Measurements from ENCODE around the gene ZSWIM6.

The ZSWIM6 gene

DNA sequence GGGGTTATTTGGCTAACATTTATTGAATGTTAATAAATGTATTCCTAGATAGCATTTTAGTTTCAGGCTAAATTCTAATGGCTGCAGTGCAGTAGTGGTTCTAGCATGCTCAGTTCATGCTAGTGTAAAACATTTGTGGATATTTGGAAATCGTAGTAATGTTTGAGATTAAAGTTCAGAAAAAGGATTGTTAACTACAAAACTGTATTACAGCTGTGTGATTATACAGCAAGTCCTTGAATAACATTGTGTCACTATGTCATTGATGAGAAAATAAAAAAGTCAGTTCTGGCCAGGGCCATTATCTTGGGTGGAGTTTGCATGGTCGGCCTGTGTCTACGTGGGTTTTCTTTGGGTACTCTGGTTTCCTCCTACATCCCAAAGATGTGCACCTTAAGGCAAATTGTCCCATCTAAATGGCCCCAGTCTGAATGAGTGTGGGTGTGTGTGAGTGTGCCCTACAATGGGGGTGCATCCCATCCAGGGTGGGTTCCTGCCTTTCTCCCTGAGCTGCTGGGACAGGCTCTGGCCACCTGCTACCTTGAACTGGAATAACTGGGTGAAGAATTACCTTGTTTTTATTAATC, 8.8 kb downstream of the ZSWIM6 start:
- TF ChIP-seq, protein P1, sequence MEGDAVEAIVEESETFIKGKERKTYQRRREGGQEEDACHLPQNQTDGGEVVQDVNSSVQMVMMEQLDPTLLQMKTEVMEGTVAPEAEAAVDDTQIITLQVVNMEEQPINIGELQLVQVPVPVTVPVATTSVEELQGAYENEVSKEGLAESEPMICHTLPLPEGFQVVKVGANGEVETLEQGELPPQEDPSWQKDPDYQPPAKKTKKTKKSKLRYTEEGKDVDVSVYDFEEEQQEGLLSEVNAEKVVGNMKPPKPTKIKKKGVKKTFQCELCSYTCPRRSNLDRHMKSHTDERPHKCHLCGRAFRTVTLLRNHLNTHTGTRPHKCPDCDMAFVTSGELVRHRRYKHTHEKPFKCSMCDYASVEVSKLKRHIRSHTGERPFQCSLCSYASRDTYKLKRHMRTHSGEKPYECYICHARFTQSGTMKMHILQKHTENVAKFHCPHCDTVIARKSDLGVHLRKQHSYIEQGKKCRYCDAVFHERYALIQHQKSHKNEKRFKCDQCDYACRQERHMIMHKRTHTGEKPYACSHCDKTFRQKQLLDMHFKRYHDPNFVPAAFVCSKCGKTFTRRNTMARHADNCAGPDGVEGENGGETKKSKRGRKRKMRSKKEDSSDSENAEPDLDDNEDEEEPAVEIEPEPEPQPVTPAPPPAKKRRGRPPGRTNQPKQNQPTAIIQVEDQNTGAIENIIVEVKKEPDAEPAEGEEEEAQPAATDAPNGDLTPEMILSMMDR (IDR thresholded peaks at IDR 0.05; ENCODE audit: insufficient read depth, missing control alignments) = no peak
- no peak for FAIRE-seq

GRCh38 chr5:61342071-61342501, 10.0 kb downstream of the ZSWIM6 start:
- TF ChIP-seq, protein P1 (IDR thresholded peaks at IDR 0.05; ENCODE audit: insufficient read depth, missing control alignments) = no peak
- DNase-seq (ENCODE audit: insufficient read length, low spot score) (no peak), FAIRE-seq (no peak)

More for the DNA sequence above, 8.8 kb downstream of the ZSWIM6 start:
- no peak for DNase-seq (ENCODE audit: insufficient read length, low spot score)

- TF ChIP-seq, protein P1 (IDR thresholded peaks at IDR 0.05; ENCODE audit: insufficient read depth, missing control alignments) = no peak
- FAIRE-seq (no peak), DNase-seq (ENCODE audit: insufficient read length, low spot score) (no peak)
Measured at GRCh38 chr5:61344187-61344944, 12.3 kb downstream of the ZSWIM6 start.

- TF ChIP-seq, protein P1 (IDR thresholded peaks at IDR 0.05; ENCODE audit: insufficient read depth, missing control alignments) = no peak
- FAIRE-seq (no peak), DNase-seq (ENCODE audit: insufficient read length, low spot score) (no peak)
Measured at GRCh38 chr5:61346511-61346910, 14.5 kb downstream of the ZSWIM6 start.

DNA sequence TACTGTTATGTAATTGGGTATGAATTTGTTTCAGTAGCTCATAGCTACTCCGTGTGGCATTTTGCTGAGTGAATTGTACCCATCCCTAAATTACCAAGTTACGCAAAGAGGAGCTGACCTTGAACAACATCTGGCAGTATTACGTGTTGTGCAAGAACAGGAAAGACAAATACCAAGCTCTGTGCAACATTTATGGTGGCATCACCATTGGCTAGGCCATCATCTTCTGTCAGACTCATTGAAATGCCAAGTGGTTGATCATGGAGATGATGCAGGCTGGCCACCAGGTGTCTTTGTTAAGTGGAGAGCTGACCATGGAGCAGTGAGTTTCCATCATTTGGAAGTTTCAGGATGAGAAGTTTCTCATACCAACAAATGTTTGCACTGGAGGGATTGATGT, 15.0 kb downstream of the ZSWIM6 start:
- DNase-seq (ENCODE audit: insufficient read length, low spot score) (no peak), FAIRE-seq (no peak)
- TF ChIP-seq, protein P1 (IDR thresholded peaks at IDR 0.05; ENCODE audit: insufficient read depth, missing control alignments) = no peak

DNA sequence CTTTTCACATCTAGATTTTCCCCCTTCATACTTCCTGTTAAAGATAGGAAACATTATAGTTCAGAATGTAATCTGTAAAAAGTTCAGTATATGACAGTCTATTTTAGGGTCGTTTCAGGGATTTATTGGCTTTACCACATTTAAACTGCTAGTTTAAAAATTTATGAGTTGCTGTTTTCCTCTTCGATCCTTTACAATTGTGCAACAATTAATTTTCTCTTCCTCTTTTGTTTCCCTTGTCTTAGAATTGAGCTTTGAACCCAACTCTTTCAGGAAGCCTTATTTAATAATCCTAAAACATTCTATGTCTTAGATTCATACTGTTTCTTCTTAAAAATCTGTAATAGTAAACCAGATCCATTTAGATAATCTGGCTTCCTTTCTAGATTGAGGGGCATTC, 16.4 kb downstream of the ZSWIM6 start:
- TF ChIP-seq, protein P1 (IDR thresholded peaks at IDR 0.05; ENCODE audit: insufficient read depth, missing control alignments) = no peak
- FAIRE-seq = no peak

GRCh38 chr5:61349935-61350334, 17.9 kb downstream of the ZSWIM6 start:
- FAIRE-seq (no peak), DNase-seq (ENCODE audit: insufficient read length, low spot score) (no peak)
- TF ChIP-seq, protein P1 (IDR thresholded peaks at IDR 0.05; ENCODE audit: insufficient read depth, missing control alignments) = no peak

More for the DNA sequence above, 16.4 kb downstream of the ZSWIM6 start:
- no peak for DNase-seq (ENCODE audit: insufficient read length, low spot score)
